ENCODE measurements around the gene ASB7.

Gene ASB7

DNA sequence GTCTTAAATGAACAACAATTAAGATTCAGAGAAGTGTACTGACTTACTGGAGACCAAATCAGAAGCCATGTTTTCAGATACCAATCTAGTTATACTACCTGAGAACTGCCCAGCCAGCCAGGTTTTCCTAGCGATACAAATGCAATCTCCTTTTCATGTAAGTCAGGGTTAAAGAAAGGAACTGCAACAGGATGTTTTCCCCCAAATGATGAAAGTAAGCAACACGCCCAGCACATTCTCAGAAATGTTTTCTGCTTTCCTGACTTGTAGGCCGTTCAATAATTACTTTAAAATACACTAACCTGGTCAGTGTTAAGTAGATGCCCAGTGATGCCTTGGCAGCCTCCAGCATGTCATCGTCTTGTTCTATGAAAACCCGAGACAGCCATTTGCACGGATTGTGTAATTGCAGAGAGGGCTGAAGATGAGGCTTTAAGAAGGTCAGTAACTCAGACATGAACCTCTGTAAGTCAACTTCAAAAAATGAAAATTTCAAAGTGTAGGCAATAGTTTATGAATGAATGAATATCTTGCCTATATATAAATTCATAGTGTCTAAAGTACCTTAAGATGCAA is 30.7 kb upstream of the ASB7 start:
- ChIA-PET CTCF (interaction anchor here (0.6 to 3.1 kb wide), 18 partner anchors 17 to 524 kb away, joined by 3 to 34 read pairs (median 4); partner anchors contain the start of gene ADAMTS17), POLR2A (no interaction called here)
- H3K27ac ChIP-seq (ENCODE audit: extremely low read depth, low read depth, low read length): no peak overlapping the region
- peaks cover 15 to 52% of the 10 kb centered on the region in 2 experiments for H3K36me3 ChIP-seq (ENCODE audit: control insufficient read depth in 2 of 2, insufficient read depth in 1 of 2, low read length in 2 of 2)
- H3K4me1 ChIP-seq (ENCODE audit: control insufficient read depth, insufficient read depth, low read length): no peaks in the 10 kb centered on the region
- no peaks in the 10 kb centered on the region for H3K9me3 ChIP-seq (ENCODE audit: control insufficient read depth, insufficient read depth, low read depth, low read length)
- TF ChIP-seq ZNF221 (tag by site-specific recombination; IDR thresholded peaks at IDR 0.05; ENCODE audit: borderline replicate concordance) (no peak), ZBTB20 (tag by site-specific recombination; IDR thresholded peaks at IDR 0.05) (no peak), PBX3 (CRISPR knock-in tag; IDR thresholded peaks at IDR 0.05) (no peak), ZNF23 (tag by site-specific recombination; IDR thresholded peaks at IDR 0.05; ENCODE audit: borderline replicate concordance) (no peak)
- TF ChIP-seq, protein P1, sequence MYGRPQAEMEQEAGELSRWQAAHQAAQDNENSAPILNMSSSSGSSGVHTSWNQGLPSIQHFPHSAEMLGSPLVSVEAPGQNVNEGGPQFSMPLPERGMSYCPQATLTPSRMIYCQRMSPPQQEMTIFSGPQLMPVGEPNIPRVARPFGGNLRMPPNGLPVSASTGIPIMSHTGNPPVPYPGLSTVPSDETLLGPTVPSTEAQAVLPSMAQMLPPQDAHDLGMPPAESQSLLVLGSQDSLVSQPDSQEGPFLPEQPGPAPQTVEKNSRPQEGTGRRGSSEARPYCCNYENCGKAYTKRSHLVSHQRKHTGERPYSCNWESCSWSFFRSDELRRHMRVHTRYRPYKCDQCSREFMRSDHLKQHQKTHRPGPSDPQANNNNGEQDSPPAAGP (tag by site-specific recombination; IDR thresholded peaks at IDR 0.05): no peak
- no peak overlapping the region for H3K4me3 ChIP-seq (ENCODE audit: low read depth, low read length)

GRCh38 chr15:100572362-100572983 is 29.9 kb upstream of the ASB7 start:
- TF ChIP-seq ATF2 (tag by site-specific recombination; IDR thresholded peaks at IDR 0.05; ENCODE audit: low read depth) (peak; percentile 57), ZBTB44 (tag by site-specific recombination; IDR thresholded peaks at IDR 0.05) (no peak)
- CTCF ChIA-PET: interaction anchor here (0.5 to 3.1 kb wide), 23 partner anchors 13 to 525 kb away, joined by 3 to 34 read pairs (median 4); partner anchors contain the start of gene ADAMTS17
- H3K4me3 ChIP-seq (ENCODE audit: low read depth, low read length): no peak overlapping the region
- POLR2A ChIA-PET: interaction anchor here (0.6 kb wide), 1 partner anchor 230 kb away, joined by 4 read pairs; the partner anchor contains the start of gene ADAMTS17
- H3K27ac ChIP-seq (ENCODE audit: extremely low read depth, low read depth, low read length): no peak overlapping the region
- no peaks in the 10 kb centered on the region for H3K9me3 ChIP-seq (ENCODE audit: control insufficient read depth, insufficient read depth, low read depth, low read length)
- peaks cover 15 to 49% of the 10 kb centered on the region in 2 experiments for H3K36me3 ChIP-seq (ENCODE audit: control insufficient read depth in 2 of 2, insufficient read depth in 1 of 2, low read length in 2 of 2)
- H3K4me1 ChIP-seq (ENCODE audit: control insufficient read depth, insufficient read depth, low read length): no peaks in the 10 kb centered on the region

GRCh38 chr15:100573526-100573925 is 28.9 kb upstream of the ASB7 start:
- ChIA-PET POLR2A (interaction anchor here (0.7 kb wide), 1 partner anchor 459 kb away, joined by 3 read pairs; no protein-coding TSS in a partner anchor), CTCF (interaction anchor here (0.5 to 3.1 kb wide), 11 partner anchors 12 to 435 kb away, joined by 3 to 34 read pairs (median 4); partner anchors contain the start of gene ADAMTS17)
- Histone ChIP-seq H3K4me1 (ENCODE audit: control insufficient read depth, insufficient read depth, low read length) (no peaks in the 10 kb centered on the region), H3K27ac (ENCODE audit: extremely low read depth, low read depth, low read length) (no peak overlapping the region), H3K36me3 (ENCODE audit: control insufficient read depth in 2 of 2, insufficient read depth in 1 of 2, low read length in 2 of 2) (peaks cover 15 to 45% of the 10 kb centered on the region in 2 experiments), H3K4me3 (ENCODE audit: low read depth, low read length) (no peak overlapping the region), H3K9me3 (ENCODE audit: control insufficient read depth, insufficient read depth, low read depth, low read length) (no peaks in the 10 kb centered on the region)
- TF ChIP-seq REPIN1 (tag by site-specific recombination; IDR thresholded peaks at IDR 0.05; ENCODE audit: low read depth) (no peak), ZNF555 (tag by site-specific recombination; conservative IDR thresholded peaks at IDR 0.05) (no peak), ZNF488 (tag by site-specific recombination; IDR thresholded peaks at IDR 0.05) (no peak)

All from HEK293 (cell line).